Neural progenitor cell (in vitro differentiated cells): ENCODE data around the gene PAQR8.

Source experiments
- CTCF ChIP-seq: fragments of 200-600 bp; sonication (generic); IDR thresholded peaks from 2 replicates; pipeline ENCODE4 v1.5.1; 2017; ENCODE audit warnings: antibody characterized with exemption, mild to moderate bottlenecking
- EZH2 ChIP-seq: fragments of 200-600 bp; sonication (generic); IDR thresholded peaks from 2 replicates; pipeline ENCODE4 v1.6.1; 2017; ENCODE audit warnings: antibody characterized with exemption, mild to moderate bottlenecking, moderate library complexity
- EZH2phosphoT487 ChIP-seq: fragments of 200-600 bp; sonication (generic); IDR thresholded peaks from 2 replicates; pipeline ENCODE4 v1.6.1; 2017; ENCODE audit warnings: antibody characterized with exemption

GRCh38 chr6:52345311-52345710, 16.6 kb upstream of the PAQR8 start:
- TF ChIP-seq CTCF = no peak
- TF ChIP-seq EZH2 = no peak
- no peak for TF ChIP-seq EZH2phosphoT487
